HG02973 (cell line): ENCODE results near the gene GFRA4.

Source experiments
- ATAC-seq: cut with Tn5 transposase; IDR thresholded peaks from one replicate; pipeline ENCODE4 v1.9.1; 2021; ENCODE audit warnings: moderate library complexity; ENCODE audit not compliant: unreplicated experiment

The GFRA4 gene

GRCh38 chr20:3674995-3675900, 12.0 kb upstream of the GFRA4 start:
- no peak for ATAC-seq

- no peak for ATAC-seq
Measured at GRCh38 chr20:3674447-3674846, 11.2 kb upstream of the GFRA4 start.

- ATAC-seq: no peak
Measured at GRCh38 chr20:3673221-3674070, 10.2 kb upstream of the GFRA4 start.

DNA sequence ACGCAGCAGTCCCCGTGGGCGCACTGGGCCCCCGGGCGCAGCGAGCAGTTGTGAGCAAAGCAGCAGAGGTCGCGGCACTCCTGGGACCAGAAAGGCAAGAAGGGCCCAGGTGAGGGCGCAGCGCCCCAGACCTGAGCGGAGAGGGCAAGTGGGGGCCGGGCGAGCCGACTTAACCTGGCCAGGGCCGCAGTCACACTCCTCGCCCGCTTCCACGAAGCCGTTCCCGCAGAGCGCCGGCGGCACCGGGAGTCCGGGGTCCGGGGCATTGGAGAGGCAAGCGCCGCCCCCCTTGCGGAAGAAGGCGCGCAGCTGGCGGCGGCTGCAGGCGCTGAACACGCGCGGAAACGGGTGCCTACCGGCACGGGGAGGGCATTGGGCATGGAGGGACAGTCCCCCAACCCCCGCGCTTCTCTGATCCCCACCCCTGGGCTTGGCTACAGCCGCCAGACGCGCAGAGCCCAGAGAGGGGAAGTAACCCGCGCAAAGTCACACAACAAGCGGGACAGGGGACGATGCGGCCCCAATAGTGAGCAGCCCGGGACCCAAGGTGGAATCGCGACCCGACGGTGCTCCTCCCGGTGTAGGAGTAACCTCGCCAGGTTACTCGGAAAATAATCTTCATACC, 9.5 kb upstream of the GFRA4 start:
- no peak for ATAC-seq

- ATAC-seq: no peak
Measured at GRCh38 chr20:3671986-3672546, 8.9 kb upstream of the GFRA4 start.

DNA sequence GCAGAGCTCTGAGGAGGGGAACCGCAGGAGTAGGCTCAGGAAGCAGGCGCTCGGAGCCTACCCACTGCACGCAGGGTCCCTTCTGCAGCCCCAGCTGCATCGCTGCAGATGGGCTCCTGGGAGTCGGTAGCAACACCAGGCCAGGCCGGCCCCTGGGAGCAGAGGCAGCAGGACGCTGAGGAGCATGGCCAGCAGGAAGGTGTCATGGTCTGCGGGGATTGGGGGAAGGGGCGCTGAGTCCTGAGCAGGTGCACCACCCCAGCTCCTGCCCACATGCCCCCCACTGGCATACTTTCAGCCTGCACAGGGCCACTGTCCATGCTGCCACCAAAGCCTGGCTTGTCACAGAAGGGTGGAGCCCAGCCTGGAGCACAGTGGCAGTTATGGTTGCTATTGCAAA, 7.7 kb upstream of the GFRA4 start:
- no peak for ATAC-seq

DNA sequence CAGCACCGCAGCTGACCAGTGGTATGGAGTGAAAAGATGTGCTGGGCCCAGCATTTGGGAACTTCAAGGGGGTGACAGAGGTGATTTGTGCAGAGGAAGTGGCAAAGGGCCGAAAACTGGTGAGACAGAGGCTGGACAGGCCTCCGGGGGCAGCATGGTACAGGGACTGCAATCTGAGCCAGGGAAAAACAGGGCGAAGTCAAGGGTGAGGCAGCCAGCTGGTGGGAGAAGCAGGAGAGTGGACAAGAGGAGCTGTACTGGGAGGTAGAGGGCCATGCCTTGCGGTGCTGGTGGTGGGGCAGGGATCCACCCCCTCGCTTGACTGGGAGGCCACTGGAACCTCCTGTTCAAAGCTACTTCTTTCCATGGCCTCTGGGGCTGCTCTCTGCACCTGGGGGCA, 7.3 kb upstream of the GFRA4 start:
- no peak for ATAC-seq

DNA sequence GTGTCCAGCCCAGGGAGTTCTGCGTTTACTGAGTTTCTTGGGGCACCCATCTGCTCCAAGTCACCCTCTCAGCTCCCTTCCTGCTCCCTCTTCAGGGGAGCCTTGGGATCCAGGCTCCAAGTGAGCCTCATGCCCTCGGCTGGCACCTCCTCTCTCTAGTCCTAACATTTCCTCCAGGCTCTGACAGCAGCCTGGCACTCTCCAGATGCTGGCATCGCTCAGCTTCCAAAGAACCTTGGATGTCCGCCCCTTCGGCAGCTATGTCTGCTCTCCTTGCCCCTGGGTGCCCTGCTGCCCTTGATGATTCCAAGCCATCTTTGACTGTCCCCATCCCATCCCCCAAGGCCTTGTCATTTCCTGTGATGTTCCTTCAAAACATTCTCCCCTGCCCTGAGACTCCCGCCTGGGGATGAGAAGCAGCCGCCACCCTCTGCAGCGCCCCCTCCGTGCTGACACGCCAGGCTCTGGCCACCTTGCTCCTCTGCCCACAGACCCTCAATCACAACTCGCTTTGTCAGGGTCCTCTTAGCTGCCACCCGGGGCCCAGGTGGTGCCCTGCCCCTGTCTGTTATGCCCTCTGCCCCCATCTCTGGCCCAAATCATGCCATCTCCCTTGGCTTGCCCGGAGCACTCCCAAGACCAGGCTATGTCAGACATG, 6.6 kb upstream of the GFRA4 start:
- no peak for ATAC-seq

GRCh38 chr20:3667434-3668037, 4.3 kb upstream of the GFRA4 start:
- ATAC-seq: no peak

DNA sequence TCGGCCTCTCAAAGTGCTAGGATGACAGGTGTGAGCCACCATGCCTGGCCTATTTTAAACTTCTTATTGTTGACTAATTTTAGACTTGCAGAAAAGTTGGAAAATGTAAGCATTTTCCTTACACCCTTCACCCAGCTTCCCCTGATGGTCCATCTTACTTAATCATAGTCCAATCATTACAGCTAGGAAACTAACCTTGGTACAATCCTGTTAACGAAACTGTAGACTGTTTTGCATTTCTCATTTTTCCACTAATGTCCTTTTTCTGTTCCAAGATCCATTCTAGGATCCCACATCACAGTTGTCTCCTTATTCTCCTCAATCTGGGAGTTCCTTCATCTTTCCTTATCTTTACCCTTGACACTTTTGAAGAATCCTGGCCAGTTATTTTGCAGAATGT, 659 bp upstream of the GFRA4 start:
- ATAC-seq: no peak

GRCh38 chr20:3661814-3662665, 1.2 kb downstream of the GFRA4 start:
- ATAC-seq: no peak

GRCh38 chr20:3661060-3661813, 2.0 kb downstream of the GFRA4 start:
- ATAC-seq: no peak

GRCh38 chr20:3660262-3661059, 2.7 kb downstream of the GFRA4 start:
- no peak for ATAC-seq

- ATAC-seq: no peak
Measured at GRCh38 chr20:3659492-3660261, 3.5 kb downstream of the GFRA4 start.

DNA sequence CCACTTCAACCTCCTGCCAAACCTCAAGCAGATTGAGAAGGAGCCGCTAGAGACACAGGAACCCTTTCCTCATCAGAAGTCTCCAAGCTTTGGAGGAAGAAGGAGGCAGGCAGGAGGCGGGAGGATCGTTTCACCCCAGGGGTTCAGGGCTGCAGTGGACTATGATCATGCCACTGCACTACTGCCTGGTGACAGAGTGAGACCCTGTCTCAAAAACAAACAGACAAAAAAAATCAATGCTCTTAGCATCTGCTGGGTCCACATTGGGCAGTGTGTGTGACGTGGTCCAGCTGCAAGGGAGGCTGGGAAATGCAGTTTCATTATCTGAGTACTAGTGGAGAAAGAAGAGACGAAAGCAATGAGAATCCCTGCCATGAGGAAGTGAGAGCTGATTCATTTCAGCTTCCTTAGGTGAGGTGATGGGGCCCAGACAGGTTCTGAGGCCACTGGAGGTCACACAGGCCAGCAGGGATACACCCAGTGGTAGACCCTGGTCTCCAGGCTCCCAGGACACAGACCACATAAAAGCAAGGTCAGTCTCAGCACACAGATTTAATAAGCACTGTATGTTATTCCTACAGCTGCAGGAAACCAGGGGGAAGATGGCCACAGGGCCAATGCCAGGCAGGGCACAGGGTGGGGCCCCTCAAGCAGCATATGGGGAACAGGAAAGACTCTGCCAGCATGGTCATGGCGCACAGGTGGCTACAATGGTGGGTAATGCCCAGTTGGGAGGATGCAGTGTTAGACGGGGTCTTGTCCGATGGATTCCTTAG, 4.3 kb downstream of the GFRA4 start:
- peak; percentile 91 for ATAC-seq

DNA sequence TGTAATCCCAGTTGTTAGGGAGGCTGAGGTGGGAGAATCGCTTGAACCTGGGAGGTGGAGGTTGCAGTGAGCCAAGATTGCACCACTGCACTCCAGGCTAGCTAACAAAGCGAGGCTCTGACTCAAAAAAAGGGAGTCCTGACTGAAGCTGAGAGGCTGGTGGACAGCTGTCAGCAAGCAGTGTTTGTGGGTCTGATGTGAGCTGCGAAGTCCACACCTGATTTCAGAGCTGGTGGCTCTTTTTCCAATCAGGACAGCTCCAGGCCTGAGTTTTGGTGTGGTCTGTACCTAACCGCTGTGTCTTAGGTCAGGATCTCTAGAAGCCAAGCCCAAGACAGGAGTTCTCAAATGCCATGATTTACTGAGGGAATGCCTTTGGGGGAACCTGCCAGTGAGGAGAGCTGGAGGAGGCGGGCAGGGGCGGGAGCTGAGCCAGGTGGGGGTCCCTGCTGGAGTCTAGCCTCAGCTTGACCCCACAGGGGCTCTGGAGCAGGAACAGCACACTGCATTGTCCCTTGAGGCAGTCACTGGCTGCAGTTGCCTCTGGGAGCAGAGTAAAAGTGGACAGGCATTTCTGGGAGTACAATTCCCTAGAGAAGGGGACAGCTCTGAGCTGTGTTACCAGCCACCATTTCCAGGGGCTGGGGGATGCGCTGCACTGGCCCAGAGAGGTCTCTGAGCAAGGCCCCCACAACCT, 5.0 kb downstream of the GFRA4 start:
- no peak for ATAC-seq
